Epidermal melanocyte (primary cell): ENCODE results near the gene TOGARAM2.

Source experiments
- DNase-seq: peaks from one replicate; pipeline ENCODE4 v3.0.0; 2011; ENCODE audit warnings: low spot score; ENCODE audit not compliant: insufficient read length

The TOGARAM2 gene

GRCh38 chr2:28981016-28981441 lies at the start of gene TOGARAM2:
Gene TOGARAM2, plus strand, starts transcription at chr2:28981298. Its CDS starts 13,537 bp downstream, at chr2:28994835.
- no peak for DNase-seq

GRCh38 chr2:28934769-28935168 lies 46.3 kb upstream of the TOGARAM2 start:
- DNase-seq: no peak

GRCh38 chr2:28941008-28941407 lies 40.1 kb upstream of the TOGARAM2 start:
- no peak for DNase-seq

GRCh38 chr2:28944535-28945248 lies 36.4 kb upstream of the TOGARAM2 start:
- no peak for DNase-seq

- no peak for DNase-seq
Measured at GRCh38 chr2:28948160-28948559, 32.9 kb upstream of the TOGARAM2 start.

- DNase-seq: no peak
Measured at GRCh38 chr2:28949190-28949589, 31.9 kb upstream of the TOGARAM2 start.

- no peak for DNase-seq
Measured at GRCh38 chr2:28949617-28950305, 31.3 kb upstream of the TOGARAM2 start.

- no peak for DNase-seq
Measured at GRCh38 chr2:28950941-28951630, 30.0 kb upstream of the TOGARAM2 start.

GRCh38 chr2:28951910-28952835 lies 28.9 kb upstream of the TOGARAM2 start:
- no peak for DNase-seq

- DNase-seq: no peak
Measured at GRCh38 chr2:28952836-28953211, 28.3 kb upstream of the TOGARAM2 start.

- DNase-seq: no peak
Measured at GRCh38 chr2:28955467-28955866, 25.6 kb upstream of the TOGARAM2 start.

GRCh38 chr2:28956415-28956826 lies 24.7 kb upstream of the TOGARAM2 start:
- DNase-seq: no peak

GRCh38 chr2:28956890-28957289 lies 24.2 kb upstream of the TOGARAM2 start:
- DNase-seq: no peak

- DNase-seq: peak; percentile 88
Measured at GRCh38 chr2:28958689-28959088, 22.4 kb upstream of the TOGARAM2 start.

- no peak for DNase-seq
Measured at GRCh38 chr2:28960401-28960800, 20.7 kb upstream of the TOGARAM2 start.

GRCh38 chr2:28962505-28962904 lies 18.6 kb upstream of the TOGARAM2 start:
- DNase-seq: no peak

- DNase-seq: no peak
Measured at GRCh38 chr2:28970464-28971160, 10.5 kb upstream of the TOGARAM2 start.

GRCh38 chr2:28972778-28973335 lies 8.2 kb upstream of the TOGARAM2 start:
- no peak for DNase-seq

GRCh38 chr2:28974252-28974651 lies 6.8 kb upstream of the TOGARAM2 start:
- DNase-seq: no peak

GRCh38 chr2:28975671-28976070 lies 5.4 kb upstream of the TOGARAM2 start:
- no peak for DNase-seq
